Uterus (tissue), 4 donors: ENCODE data around the gene SIRT4. TPM values are rescaled to one million over a fixed set of nuclear protein-coding genes. Genes with fewer than 3 reads are reported as not detected.

Experiments used
- DNase-seq, 2 donors: peaks; one replicate each; pipeline ENCODE4 v3.0.0-alpha.2; 2019 to 2020
- H3K27ac ChIP-seq, 2 donors: fragments of 200-600 bp; sonication (generic); 1 replicate in 1 of 2; 2 replicates in 1 of 2; pipeline ENCODE4 v1.5.1; 2016 to 2018
- H3K27me3 ChIP-seq, 2 donors: fragments of 200-600 bp; sonication (generic); one replicate each; pipeline ENCODE4 v1.5.1; 2018 to 2019; ENCODE audit warnings: control low read depth in 1 of 2
- H3K36me3 ChIP-seq, 2 donors: fragments of 200-600 bp; sonication (generic); one replicate each; pipeline ENCODE4 v1.5.1; 2019; ENCODE audit warnings: control low read depth in 1 of 2
- H3K4me1 ChIP-seq, 2 donors: fragments of 200-600 bp; sonication (generic); one replicate each; pipeline ENCODE4 v1.5.1; 2018 to 2019; ENCODE audit warnings: control low read depth in 1 of 2
- H3K4me3 ChIP-seq, 2 donors: fragments of 200-600 bp; sonication (generic); 1 replicate in 1 of 2; 2 replicates in 1 of 2; pipeline ENCODE4 v1.5.1; 2018 to 2019; ENCODE audit warnings: mild to moderate bottlenecking in 1 of 2
- H3K9me3 ChIP-seq, 2 donors: fragments of 200-600 bp; sonication (generic); one replicate each; pipeline ENCODE4 v1.5.1; 2019; ENCODE audit warnings: control low read depth in 1 of 2
- CTCF ChIP-seq, 4 experiments: fragments of 200-600 bp in 2 of 4; fragments of 450-650 bp in 2 of 4; sonication (generic) in 2 of 4; IDR thresholded peaks; one replicate each; pipeline ENCODE4 v1.5.1; 2016 to 2019; ENCODE audit warnings: antibody characterized with exemption in 4 of 4, mild to moderate bottlenecking in 2 of 4, moderate library complexity in 1 of 4
- POLR2A ChIP-seq, 2 donors: fragments of 450-650 bp; IDR thresholded peaks; one replicate each; pipeline ENCODE4 v1.6.1; 2016; ENCODE audit warnings: antibody characterized with exemption in 2 of 2, mild to moderate bottlenecking in 1 of 2, moderate library complexity in 1 of 2
- intact Hi-C: fragments of 100-400 bp; cut with DNase I; formaldehyde crosslinking; loops from one replicate; pipeline ENCODE4 v1.15.1; 2023; ENCODE audit warnings: low total_unique reads
- total RNA-seq, 4 donors: library from RNA; depleted of rRNA in 3 of 4; stranded (reverse); fragments of >200 nt in 3 of 4; gene quantifications; one replicate each; pipeline versions ENCODE4 v1.1.0 to v1.2.4, GENCODE V29; 2014 to 2023
- donor health status: DM: yes; HTN: yes; CAD: no.

SIRT4 gene
- total RNA-seq, 4 donors from 2014 or later = 1.2 to 4.1 (median 1.5) TPM; not detected in 1

- DNase-seq = no peak
- Histone ChIP-seq H3K9me3 (no peaks in the 10 kb centered on the region), H3K4me3 (no peak overlapping the region), H3K36me3 (no peaks in the 10 kb centered on the region), H3K4me1 (no peaks in the 10 kb centered on the region), H3K27me3 (no peaks in the 10 kb centered on the region), H3K27ac (no peak overlapping the region)
- intact Hi-C loops = no loop called here
- no peak for TF ChIP-seq POLR2A (IDR thresholded peaks at IDR 0.05)
- TF ChIP-seq CTCF (IDR thresholded peaks at IDR 0.05) = no peak
These were observed 37.1 kb downstream of the SIRT4 start for GRCh38 chr12:120339256-120339655.

- TF ChIP-seq POLR2A (IDR thresholded peaks at IDR 0.05) (no peak), CTCF (IDR thresholded peaks at IDR 0.05) (no peak)
- Histone ChIP-seq H3K27ac (no peak overlapping the region), H3K27me3 (no peaks in the 10 kb centered on the region), H3K4me1 (no peaks in the 10 kb centered on the region), H3K4me3 (no peak overlapping the region), H3K9me3 (no peaks in the 10 kb centered on the region), H3K36me3 (no peaks in the 10 kb centered on the region)
- no peak for DNase-seq
- intact Hi-C loops = no loop called here
These were observed 40.3 kb downstream of the SIRT4 start for GRCh38 chr12:120342175-120343038.

GRCh38 chr12:120343039-120343537 is 41.0 kb downstream of the SIRT4 start:
- H3K36me3 ChIP-seq = no peaks in the 10 kb centered on the region
- no peak overlapping the region for H3K27ac ChIP-seq
- intact Hi-C loops = no loop called here
- H3K4me1 ChIP-seq = no peaks in the 10 kb centered on the region
- no peak overlapping the region for H3K4me3 ChIP-seq
- TF ChIP-seq CTCF (IDR thresholded peaks at IDR 0.05) (no peak), POLR2A (IDR thresholded peaks at IDR 0.05) (no peak)
- H3K9me3 ChIP-seq = no peaks in the 10 kb centered on the region
- no peaks in the 10 kb centered on the region for H3K27me3 ChIP-seq
- no peak for DNase-seq

- H3K9me3 ChIP-seq = no peaks in the 10 kb centered on the region
- H3K4me1 ChIP-seq = no peaks in the 10 kb centered on the region
- no peak overlapping the region for H3K4me3 ChIP-seq
- no peak overlapping the region for H3K27ac ChIP-seq
- TF ChIP-seq CTCF (IDR thresholded peaks at IDR 0.05) (no peak), POLR2A (IDR thresholded peaks at IDR 0.05) (no peak)
- intact Hi-C loops = no loop called here
- H3K27me3 ChIP-seq = no peaks in the 10 kb centered on the region
- no peak for DNase-seq
- H3K36me3 ChIP-seq = no peaks in the 10 kb centered on the region
These were observed 41.6 kb downstream of the SIRT4 start for GRCh38 chr12:120343692-120344091.

GRCh38 chr12:120346031-120346430 is 43.9 kb downstream of the SIRT4 start:
- Histone ChIP-seq H3K9me3 (no peaks in the 10 kb centered on the region), H3K27me3 (no peaks in the 10 kb centered on the region), H3K4me1 (no peaks in the 10 kb centered on the region), H3K36me3 (no peaks in the 10 kb centered on the region), H3K4me3 (no peak overlapping the region), H3K27ac (no peak overlapping the region)
- no peak for DNase-seq
- intact Hi-C loops = no loop called here
- TF ChIP-seq CTCF (IDR thresholded peaks at IDR 0.05) (no peak), POLR2A (IDR thresholded peaks at IDR 0.05) (no peak)
